ENCODE results near the gene TMEM212. TPM values are rescaled to one million over a fixed set of nuclear protein-coding genes. Genes with fewer than 3 reads are reported as not detected.

TMEM212 gene
- total RNA-seq, 1 donor from 2014 or later, result not detected

- intact Hi-C loops (cut with DNase I), result no loop called here
- ATAC-seq, result no peak
- no peak for DNase-seq (ENCODE audit: missing footprints)
Measured at GRCh38 chr3:171874879-171875278, 31.7 kb downstream of the TMEM212 start.

- no peak for DNase-seq (ENCODE audit: missing footprints)
- intact Hi-C loops (cut with DNase I), result no loop called here
- ATAC-seq, result no peak
Measured at GRCh38 chr3:171875923-171876412, 32.8 kb downstream of the TMEM212 start.

DNA sequence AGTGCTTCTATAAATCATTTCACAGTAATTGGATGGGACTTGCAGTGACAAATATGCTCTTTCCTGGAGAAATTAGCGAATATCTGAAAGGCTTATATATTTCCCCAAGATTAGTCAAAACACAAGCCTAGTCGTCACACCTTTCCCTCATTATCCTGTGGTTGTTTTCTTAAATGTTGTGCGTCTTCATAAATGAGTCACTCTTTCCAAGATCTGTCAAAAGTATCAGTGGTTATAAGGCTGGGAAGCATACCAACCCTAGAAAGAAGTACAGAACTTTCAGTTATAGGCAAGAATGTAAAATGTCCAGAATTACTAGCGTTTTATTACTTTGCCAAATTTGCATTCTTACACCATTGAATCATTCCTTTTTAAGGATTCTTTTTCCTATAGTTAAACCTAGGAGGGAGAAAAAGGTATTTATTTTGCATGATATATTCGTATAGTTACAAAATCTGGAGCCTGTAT lies 33.6 kb downstream of the TMEM212 start:
- intact Hi-C loops (cut with DNase I), result no loop called here
- no peak for ATAC-seq

DNA sequence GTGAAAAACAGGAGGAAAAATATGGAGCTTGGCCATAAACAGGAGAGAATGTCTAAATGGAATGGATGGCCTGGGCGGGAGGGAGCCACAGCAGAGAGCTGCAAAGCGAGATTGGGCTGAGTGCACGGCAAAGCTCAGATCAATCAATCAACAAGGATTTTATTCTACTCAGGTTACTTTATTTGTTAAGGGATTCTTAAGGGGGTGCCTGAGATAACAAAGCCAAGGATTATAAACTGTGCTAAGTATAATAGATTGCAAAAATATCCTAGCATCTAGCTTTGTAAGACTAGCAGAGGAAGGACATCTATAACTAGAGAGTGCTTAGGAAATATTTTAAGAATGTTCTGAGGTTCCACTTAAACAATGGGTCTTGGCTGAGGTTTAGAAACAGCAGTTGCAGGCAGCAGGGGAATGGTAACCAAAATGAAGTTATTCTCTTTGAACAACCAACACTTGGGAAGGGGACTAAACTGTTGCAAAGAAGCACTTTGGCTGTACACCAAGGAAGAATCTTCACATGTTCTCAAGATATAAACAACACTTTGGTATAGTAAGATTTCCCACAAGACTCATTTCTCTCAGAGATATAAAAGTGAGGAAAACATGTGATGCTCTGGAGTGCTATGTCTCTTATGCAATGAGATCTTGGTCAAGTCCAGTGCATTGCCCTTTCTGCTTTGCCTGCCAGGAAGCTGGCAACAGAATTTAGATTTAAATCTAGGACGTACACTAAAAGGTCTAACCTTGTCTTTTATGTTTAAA lies 35.5 kb downstream of the TMEM212 start:
- intact Hi-C loops (cut with DNase I), result no loop called here
- ATAC-seq (no peak), DNase-seq (ENCODE audit: missing footprints) (no peak)

More for the DNA sequence above, 33.6 kb downstream of the TMEM212 start:
- no peak for DNase-seq (ENCODE audit: missing footprints)

DNA sequence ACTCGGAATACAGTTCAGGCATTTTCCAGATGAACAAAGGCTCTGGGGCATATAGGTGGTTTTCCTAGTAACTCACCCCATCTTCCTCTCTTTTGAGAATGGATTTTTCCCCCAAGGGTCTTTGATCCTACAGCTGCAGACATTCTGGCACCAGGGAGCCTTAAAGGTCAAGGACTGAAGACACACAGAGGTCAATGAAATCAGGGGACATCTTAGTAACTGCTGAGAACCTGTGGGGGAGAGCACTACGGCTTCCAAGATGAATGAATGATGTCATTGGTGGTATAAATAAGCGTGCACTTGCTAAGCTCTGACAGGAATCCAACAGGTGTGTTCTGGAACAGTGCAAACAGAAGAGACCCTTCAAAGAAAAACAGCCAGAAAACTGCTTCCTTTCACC lies 36.3 kb downstream of the TMEM212 start:
- DNase-seq (ENCODE audit: missing footprints), result no peak
- intact Hi-C loops (cut with DNase I), result no loop called here

GRCh38 chr3:171880101-171880870 lies 37.1 kb downstream of the TMEM212 start:
- no peak for DNase-seq (ENCODE audit: missing footprints)
- intact Hi-C loops (cut with DNase I), result no loop called here
- ATAC-seq, result no peak

More for the DNA sequence above, 36.3 kb downstream of the TMEM212 start:
- no peak for ATAC-seq

DNA sequence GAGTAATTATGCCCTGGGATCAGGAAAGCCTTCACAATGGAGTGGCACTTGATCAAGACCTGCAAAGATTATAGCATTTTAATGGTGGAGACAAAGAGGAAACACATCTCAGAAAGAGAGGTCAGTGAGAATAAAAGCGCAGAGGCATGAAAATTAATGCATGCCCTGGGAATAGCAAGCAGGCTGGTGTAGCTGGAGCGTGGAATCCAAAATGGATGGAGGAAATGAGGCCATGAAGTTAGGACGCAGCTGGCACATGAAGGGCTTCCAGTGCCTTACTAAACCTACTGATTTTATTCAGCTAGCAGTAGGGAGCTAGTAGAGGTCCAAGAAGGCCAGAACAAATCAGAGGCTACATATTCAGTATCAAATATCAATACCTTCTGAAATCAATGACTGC lies 38.1 kb downstream of the TMEM212 start:
- ATAC-seq (no peak), DNase-seq (ENCODE audit: missing footprints) (no peak)
- intact Hi-C loops (cut with DNase I), result no loop called here

- intact Hi-C loops (cut with DNase I), result no loop called here
- DNase-seq (ENCODE audit: missing footprints) (no peak), ATAC-seq (no peak)
Measured at GRCh38 chr3:171883257-171883892, 40.2 kb downstream of the TMEM212 start.

- intact Hi-C loops (cut with DNase I), result no loop called here
- no peak for DNase-seq (ENCODE audit: missing footprints)
- ATAC-seq, result no peak
Measured at GRCh38 chr3:171883893-171884279, 40.7 kb downstream of the TMEM212 start.

DNA sequence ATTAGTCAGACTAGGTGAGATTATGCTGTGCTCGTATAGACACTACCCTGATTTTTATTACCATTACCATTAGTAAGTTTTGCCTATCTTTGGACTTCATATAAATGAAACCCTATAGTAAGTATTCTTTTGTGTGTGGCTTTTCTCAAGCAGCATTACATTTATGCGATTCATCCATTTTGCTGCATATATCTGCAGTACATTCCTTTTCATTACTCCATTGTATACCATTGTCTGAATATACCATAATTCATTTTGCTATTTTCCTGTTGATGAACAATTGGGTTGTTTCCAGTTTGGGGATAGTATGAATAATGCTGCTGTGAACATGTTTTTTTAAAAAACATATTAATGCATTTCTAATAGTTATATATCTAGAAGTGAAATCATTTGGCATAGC lies 45.3 kb downstream of the TMEM212 start:
- intact Hi-C loops (cut with DNase I), result no loop called here
- ATAC-seq, result no peak
- no peak for DNase-seq (ENCODE audit: missing footprints)

DNA sequence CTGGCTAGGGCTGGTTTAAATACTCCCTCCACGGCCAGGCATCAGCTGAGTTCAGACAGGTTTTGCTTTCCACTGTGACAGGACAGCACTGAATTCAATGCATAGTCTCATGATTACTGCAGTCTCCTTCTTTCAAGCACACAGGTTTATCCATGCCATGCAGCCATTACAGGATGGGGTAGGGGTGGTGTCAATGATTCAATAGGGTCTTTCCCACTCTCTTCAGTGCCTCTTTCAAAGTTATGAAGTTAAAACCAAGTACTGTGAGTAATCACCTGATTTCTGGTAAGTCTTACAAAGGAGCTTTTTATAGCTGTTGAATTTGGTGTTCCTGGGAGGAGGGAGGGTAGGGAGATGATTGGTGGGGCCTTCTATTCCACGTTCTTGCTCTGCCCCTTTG lies 47.2 kb downstream of the TMEM212 start:
- DNase-seq (ENCODE audit: missing footprints), result no peak
- intact Hi-C loops (cut with DNase I), result no loop called here
- ATAC-seq, result no peak

DNA sequence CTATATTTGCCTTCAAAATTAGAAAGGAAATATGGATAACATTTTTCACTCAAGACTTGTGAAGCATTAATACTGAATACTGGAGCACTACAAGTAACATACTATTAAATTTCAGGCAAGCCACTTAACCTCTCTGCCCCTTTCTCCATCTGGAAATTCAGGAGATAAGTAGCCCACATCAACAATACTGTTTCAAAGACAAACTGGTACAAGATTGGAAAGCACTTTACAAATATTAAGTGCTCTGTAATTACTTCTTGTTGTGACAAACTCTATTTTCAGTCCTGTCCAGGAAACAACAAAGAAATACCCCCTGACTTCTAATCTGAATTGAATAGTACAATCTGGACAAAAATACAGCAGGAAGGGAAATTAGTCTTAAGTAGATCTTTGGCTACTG lies 49.3 kb downstream of the TMEM212 start:
- intact Hi-C loops (cut with DNase I), result no loop called here
- ATAC-seq (no peak), DNase-seq (ENCODE audit: missing footprints) (no peak)

DNA sequence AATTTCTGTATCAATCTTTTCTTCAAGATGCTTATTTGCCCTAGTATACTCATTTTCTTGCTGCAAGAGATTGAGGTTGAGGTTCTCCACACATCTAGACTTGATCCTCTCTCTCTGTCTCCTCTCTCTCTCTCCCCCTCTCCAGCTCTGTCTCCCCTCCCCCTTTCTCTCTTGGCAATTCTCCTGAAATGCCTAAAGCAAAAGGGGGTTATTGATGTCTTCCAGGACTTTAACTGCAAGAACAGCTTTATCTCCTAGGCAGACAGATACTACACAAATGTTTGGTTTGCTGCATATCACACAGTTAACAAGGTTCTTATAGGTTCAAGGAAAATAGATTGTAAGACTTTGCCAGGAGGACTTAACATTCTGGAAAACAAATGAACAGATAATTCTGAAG lies 52.1 kb downstream of the TMEM212 start:
- ATAC-seq (no peak), DNase-seq (ENCODE audit: missing footprints) (no peak)
- intact Hi-C loops (cut with DNase I), result no loop called here

GRCh38 chr3:171895900-171896299 lies 52.8 kb downstream of the TMEM212 start:
- no peak for DNase-seq (ENCODE audit: missing footprints)
- no peak for ATAC-seq
- intact Hi-C loops (cut with DNase I), result no loop called here

DNA sequence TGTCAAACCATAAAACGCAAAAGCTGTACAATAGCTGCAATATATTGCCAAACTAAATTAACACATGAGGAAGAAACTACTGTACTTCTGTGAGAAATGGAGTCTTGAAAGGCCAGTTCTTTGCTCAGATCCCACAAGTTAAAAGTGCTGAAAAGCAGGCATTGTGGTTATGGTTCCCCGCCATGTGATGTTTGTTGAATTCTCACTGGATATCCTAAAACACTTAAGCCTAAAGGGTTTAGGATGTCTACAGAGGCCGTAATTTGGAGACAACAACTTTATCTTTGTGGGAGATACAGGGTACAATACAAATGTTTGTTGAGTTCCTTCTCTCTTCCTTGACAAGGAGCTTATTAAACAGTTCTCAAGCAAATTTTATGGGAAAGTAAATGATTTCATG lies 53.2 kb downstream of the TMEM212 start:
- intact Hi-C loops (cut with DNase I), result no loop called here
- ATAC-seq (no peak), DNase-seq (ENCODE audit: missing footprints) (no peak)

- intact Hi-C loops (cut with DNase I), result no loop called here
- DNase-seq (ENCODE audit: missing footprints) (no peak), ATAC-seq (no peak)
Measured at GRCh38 chr3:171898192-171898591, 55.0 kb downstream of the TMEM212 start.

- intact Hi-C loops (cut with DNase I), result no loop called here
- DNase-seq (ENCODE audit: missing footprints), result no peak
- ATAC-seq, result no peak
Measured at GRCh38 chr3:171900446-171900845, 57.3 kb downstream of the TMEM212 start.

- ATAC-seq (no peak), DNase-seq (ENCODE audit: missing footprints) (no peak)
- intact Hi-C loops (cut with DNase I), result no loop called here
Measured at GRCh38 chr3:171901615-171902312, 58.6 kb downstream of the TMEM212 start.

DNA sequence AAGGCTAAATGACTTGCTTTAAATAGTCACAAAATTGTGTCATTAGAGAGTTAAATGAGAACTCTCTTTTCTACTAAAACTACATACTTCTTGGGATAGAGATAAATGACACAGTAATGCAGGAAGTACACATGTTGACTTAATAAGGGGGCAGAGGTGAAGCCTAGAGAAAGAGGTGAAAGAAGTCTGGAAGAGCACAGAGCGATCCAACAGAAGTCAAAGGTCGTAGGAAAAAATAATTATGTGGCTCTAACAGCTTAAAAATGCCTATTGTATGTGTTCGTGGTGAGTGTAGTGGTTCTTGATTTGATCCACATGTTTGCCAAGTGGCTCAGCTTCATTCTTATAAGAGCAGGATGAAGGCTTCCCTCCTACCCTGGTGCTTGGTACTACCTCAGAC lies 61.7 kb downstream of the TMEM212 start:
- no peak for ATAC-seq
- no peak for DNase-seq (ENCODE audit: missing footprints)
- intact Hi-C loops (cut with DNase I), result no loop called here

Data from Right ventricle myocardium inferior (tissue), 1 donor.